PC-9 (cell line): ENCODE measurements around the gene FOXF1.

ENCODE experiments used
- CTCF ChIP-seq: fragments of 200-600 bp; sonication (generic); conservative IDR thresholded peaks from 2 replicates; pipeline ENCODE4 v1.6.1; 2017; ENCODE audit warnings: mixed run types, antibody characterized with exemption, mild to moderate bottlenecking, moderate library complexity
- EZH2 ChIP-seq: fragments of 200-600 bp; sonication (generic); IDR thresholded peaks from 2 replicates; pipeline ENCODE4 v1.8.0; 2017; ENCODE audit warnings: antibody characterized with exemption, low read depth

DNA sequence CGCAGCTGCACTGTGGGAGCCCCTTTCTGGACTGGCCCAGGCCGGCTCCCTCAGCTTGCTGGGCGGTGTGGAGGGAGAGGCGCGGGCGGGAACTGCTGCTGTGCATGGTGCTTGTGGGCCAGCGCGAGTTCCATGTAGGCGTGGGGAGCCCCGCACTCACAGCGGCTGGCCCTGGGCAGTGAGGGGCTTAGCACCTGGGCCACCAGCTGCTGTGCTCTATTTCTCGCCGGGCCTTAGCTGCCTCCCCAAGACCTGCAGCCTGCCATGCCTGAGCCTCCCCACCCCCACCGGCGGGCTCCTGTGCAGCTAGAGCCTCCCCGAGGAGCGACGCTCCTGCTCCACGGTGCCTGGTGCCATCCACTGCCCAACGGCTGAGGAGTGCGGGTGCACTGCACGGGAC lies 43.0 kb downstream of the FOXF1 start:
- TF ChIP-seq CTCF, result no peak
- no peak for TF ChIP-seq EZH2
